Stimulated activated naive CD8-positive, alpha-beta T cell treated with anti-CD3 and anti-CD28 coated beads, Interleukin-15, Interleukin-2, amounts not matched to agents 100 ng/mL and 50 ng/mL, for 24 hours (primary cell): ENCODE measurements around the gene ASMTL.
"Not testable (repeated sequence)": the region's sequence is repeated elsewhere in the genome, so short reads cannot be mapped to it uniquely, and the experiment has no call there.

Source experiments
- H3K27ac Mint-ChIP-seq: one replicate; pipeline ENCODE4 v1.8.0; 2021; ENCODE audit warnings: mild to moderate bottlenecking, mixed read lengths
- H3K27me3 Mint-ChIP-seq: one replicate; pipeline ENCODE4 v1.8.0; 2021; ENCODE audit warnings: mixed read lengths
- H3K36me3 Mint-ChIP-seq: one replicate; pipeline ENCODE4 v1.8.0; 2021; ENCODE audit warnings: low read depth, mixed read lengths
- H3K4me1 Mint-ChIP-seq: one replicate; pipeline ENCODE4 v1.8.0; 2021; ENCODE audit warnings: low read depth, mixed read lengths
- H3K4me3 Mint-ChIP-seq: one replicate; pipeline ENCODE4 v1.8.0; 2021; ENCODE audit warnings: mild to moderate bottlenecking, mixed read lengths
- H3K9me3 Mint-ChIP-seq: one replicate; pipeline ENCODE4 v1.8.0; 2021; ENCODE audit warnings: mixed read lengths

Gene ASMTL

GRCh38 chrX:1452516-1453394, at the start of gene ASMTL:
Gene ASMTL, minus strand, starts transcription at chrX:1452909. Its CDS starts 69 bp downstream, at chrX:1452840.
- H3K4me1 Mint-ChIP-seq: peaks cover 22% of the 10 kb centered on the region
- H3K36me3 Mint-ChIP-seq: peaks cover 24% of the 10 kb centered on the region
- peaks cover 15% of the 10 kb centered on the region for H3K9me3 Mint-ChIP-seq
- peak within 1 kb of the TSS; percentile 88 for H3K27ac Mint-ChIP-seq
- H3K27me3 Mint-ChIP-seq: no peaks in the 10 kb centered on the region
- H3K4me3 Mint-ChIP-seq: peak within 1 kb of the TSS; percentile 86

GRCh38 chrX:1502241-1502640, 49.5 kb upstream of the ASMTL start:
- H3K36me3 Mint-ChIP-seq: no peaks in the 10 kb centered on the region
- H3K4me1 Mint-ChIP-seq: peaks cover 47% of the 10 kb centered on the region

GRCh38 chrX:1500701-1501624, 48.3 kb upstream of the ASMTL start:
- H3K27me3 Mint-ChIP-seq: no peaks in the 10 kb centered on the region
- peaks cover 48% of the 10 kb centered on the region for H3K4me1 Mint-ChIP-seq
- no peaks in the 10 kb centered on the region for H3K36me3 Mint-ChIP-seq
- peak overlapping the region; percentile 15 for H3K4me3 Mint-ChIP-seq
- no peaks in the 10 kb centered on the region for H3K9me3 Mint-ChIP-seq
- H3K27ac Mint-ChIP-seq: peak overlapping the region; percentile 83

More at GRCh38 chrX:1502241-1502640, 49.5 kb upstream of the ASMTL start:
- no peaks in the 10 kb centered on the region for H3K27me3 Mint-ChIP-seq
- no peaks in the 10 kb centered on the region for H3K9me3 Mint-ChIP-seq
- H3K27ac Mint-ChIP-seq: peak overlapping the region; percentile 75
- H3K4me3 Mint-ChIP-seq: no peak overlapping the region

GRCh38 chrX:1496076-1496475, 43.4 kb upstream of the ASMTL start:
- H3K27me3 Mint-ChIP-seq: no peaks in the 10 kb centered on the region
- H3K36me3 Mint-ChIP-seq: peaks cover 10% of the 10 kb centered on the region
- H3K4me1 Mint-ChIP-seq: peaks cover 46% of the 10 kb centered on the region
- H3K9me3 Mint-ChIP-seq: peaks cover 3% of the 10 kb centered on the region
- no peak overlapping the region for H3K4me3 Mint-ChIP-seq
- H3K27ac Mint-ChIP-seq: peak overlapping the region; percentile 28

GRCh38 chrX:1493877-1494510, 41.3 kb upstream of the ASMTL start:
- H3K9me3 Mint-ChIP-seq: peaks cover 3% of the 10 kb centered on the region
- peaks cover 43% of the 10 kb centered on the region for H3K4me1 Mint-ChIP-seq
- H3K4me3 Mint-ChIP-seq: peak overlapping the region; percentile 50
- H3K27ac Mint-ChIP-seq: peak overlapping the region; percentile 62
- H3K36me3 Mint-ChIP-seq: peaks cover 15% of the 10 kb centered on the region
- no peaks in the 10 kb centered on the region for H3K27me3 Mint-ChIP-seq

GRCh38 chrX:1493412-1493811, 40.7 kb upstream of the ASMTL start:
- peak overlapping the region; percentile 50 for H3K4me3 Mint-ChIP-seq
- H3K9me3 Mint-ChIP-seq: peaks cover 3% of the 10 kb centered on the region
- H3K27ac Mint-ChIP-seq: peak overlapping the region; percentile 62
- H3K36me3 Mint-ChIP-seq: peaks cover 21% of the 10 kb centered on the region
- H3K27me3 Mint-ChIP-seq: no peaks in the 10 kb centered on the region
- peaks cover 40% of the 10 kb centered on the region for H3K4me1 Mint-ChIP-seq

- H3K4me3 Mint-ChIP-seq: no peak overlapping the region
- H3K4me1 Mint-ChIP-seq: peaks cover 38% of the 10 kb centered on the region
- H3K36me3 Mint-ChIP-seq: peaks cover 22% of the 10 kb centered on the region
- H3K27ac Mint-ChIP-seq: peak overlapping the region; percentile 11
- H3K27me3 Mint-ChIP-seq: no peaks in the 10 kb centered on the region
- H3K9me3 Mint-ChIP-seq: peaks cover 3% of the 10 kb centered on the region
These were observed 39.8 kb upstream of the ASMTL start for GRCh38 chrX:1492421-1493012.

GRCh38 chrX:1491851-1492349, 39.2 kb upstream of the ASMTL start:
- peaks cover 29% of the 10 kb centered on the region for H3K36me3 Mint-ChIP-seq
- peaks cover 3% of the 10 kb centered on the region for H3K9me3 Mint-ChIP-seq
- no peaks in the 10 kb centered on the region for H3K27me3 Mint-ChIP-seq
- H3K27ac Mint-ChIP-seq: peak overlapping the region; percentile 11
- H3K4me3 Mint-ChIP-seq: no peak overlapping the region
- peaks cover 38% of the 10 kb centered on the region for H3K4me1 Mint-ChIP-seq

- not testable (repeated sequence) for H3K4me3 Mint-ChIP-seq, H3K9me3 Mint-ChIP-seq, H3K27ac Mint-ChIP-seq, H3K27me3 Mint-ChIP-seq
- Mint-ChIP-seq H3K4me1 (peaks cover 31% of the 10 kb centered on the region), H3K36me3 (peaks cover 32% of the 10 kb centered on the region)
These were observed 38.5 kb upstream of the ASMTL start for GRCh38 chrX:1491248-1491647.

- H3K36me3 Mint-ChIP-seq: peaks cover 32% of the 10 kb centered on the region
- not testable (repeated sequence) for H3K9me3 Mint-ChIP-seq
- peaks cover 28% of the 10 kb centered on the region for H3K4me1 Mint-ChIP-seq
These were observed 38.0 kb upstream of the ASMTL start for GRCh38 chrX:1490723-1491122.

GRCh38 chrX:1489354-1489753, 36.6 kb upstream of the ASMTL start:
- not testable (repeated sequence) for H3K9me3 Mint-ChIP-seq, H3K27ac Mint-ChIP-seq, H3K4me3 Mint-ChIP-seq, H3K27me3 Mint-ChIP-seq
- Mint-ChIP-seq H3K4me1 (peaks cover 31% of the 10 kb centered on the region), H3K36me3 (peaks cover 32% of the 10 kb centered on the region)

More at GRCh38 chrX:1490723-1491122, 38.0 kb upstream of the ASMTL start:
- not testable (repeated sequence) for H3K4me3 Mint-ChIP-seq, H3K27ac Mint-ChIP-seq, H3K27me3 Mint-ChIP-seq

GRCh38 chrX:1488745-1489144, 36.0 kb upstream of the ASMTL start:
- Mint-ChIP-seq H3K4me3 (no peak overlapping the region), H3K27ac (no peak overlapping the region), H3K36me3 (peaks cover 32% of the 10 kb centered on the region), H3K4me1 (peaks cover 31% of the 10 kb centered on the region), H3K27me3 (no peaks in the 10 kb centered on the region), H3K9me3 (peaks cover 3% of the 10 kb centered on the region)

- no peak overlapping the region for H3K27ac Mint-ChIP-seq
- no peak overlapping the region for H3K4me3 Mint-ChIP-seq
- H3K4me1 Mint-ChIP-seq: peaks cover 32% of the 10 kb centered on the region
- H3K36me3 Mint-ChIP-seq: peaks cover 32% of the 10 kb centered on the region
- H3K9me3 Mint-ChIP-seq: peaks cover 3% of the 10 kb centered on the region
- H3K27me3 Mint-ChIP-seq: no peaks in the 10 kb centered on the region
These were observed 35.4 kb upstream of the ASMTL start for GRCh38 chrX:1488141-1488540.

GRCh38 chrX:1487401-1487800, 34.7 kb upstream of the ASMTL start:
- Mint-ChIP-seq H3K36me3 (peaks cover 32% of the 10 kb centered on the region), H3K4me3 (no peak overlapping the region), H3K4me1 (peaks cover 32% of the 10 kb centered on the region)

More at GRCh38 chrX:1487401-1487800, 34.7 kb upstream of the ASMTL start:
- H3K27me3 Mint-ChIP-seq: no peaks in the 10 kb centered on the region
- H3K27ac Mint-ChIP-seq: no peak overlapping the region
- H3K9me3 Mint-ChIP-seq: peaks cover 3% of the 10 kb centered on the region
